Measurements from ENCODE around the gene IPO13.
A peak's percentile ranks its signal among the peaks of the same experiment; 100 is the strongest.

Gene IPO13

GRCh38 chr1:43949678-43950077 lies 2.9 kb downstream of the IPO13 start:
- DNase-seq (ENCODE audit: low read depth): no peak

GRCh38 chr1:43951021-43951985 lies 4.6 kb downstream of the IPO13 start:
- DNase-seq (ENCODE audit: low read depth): no peak

GRCh38 chr1:43952731-43953346 lies 6.1 kb downstream of the IPO13 start:
- no peak for DNase-seq (ENCODE audit: low read depth)

- DNase-seq (ENCODE audit: low read depth): no peak
Observed at GRCh38 chr1:43953361-43953760, 6.6 kb downstream of the IPO13 start.

- DNase-seq (ENCODE audit: low read depth): no peak
Observed at GRCh38 chr1:43954036-43954435, 7.3 kb downstream of the IPO13 start.

GRCh38 chr1:43956234-43956633 lies 9.5 kb downstream of the IPO13 start:
- no peak for DNase-seq (ENCODE audit: low read depth)

- no peak for DNase-seq (ENCODE audit: low read depth)
Observed at GRCh38 chr1:43957407-43958040, 10.8 kb downstream of the IPO13 start.

GRCh38 chr1:43958351-43959255 lies 11.9 kb downstream of the IPO13 start:
- DNase-seq (ENCODE audit: low read depth): no peak

- DNase-seq (ENCODE audit: low read depth): no peak
Observed at GRCh38 chr1:43960798-43961197, 14.0 kb downstream of the IPO13 start.

- no peak for DNase-seq (ENCODE audit: low read depth)
Observed at GRCh38 chr1:43961692-43962091, 14.9 kb downstream of the IPO13 start.

- DNase-seq (ENCODE audit: low read depth): no peak
Observed at GRCh38 chr1:43962324-43962723, 15.6 kb downstream of the IPO13 start.

- DNase-seq (ENCODE audit: low read depth): no peak
Observed at GRCh38 chr1:43963006-43963405, 16.3 kb downstream of the IPO13 start.

GRCh38 chr1:43963890-43964289 lies 17.1 kb downstream of the IPO13 start:
- no peak for DNase-seq (ENCODE audit: low read depth)

GRCh38 chr1:43965316-43965715 lies 18.6 kb downstream of the IPO13 start:
- no peak for DNase-seq (ENCODE audit: low read depth)

- no peak for DNase-seq (ENCODE audit: low read depth)
Observed at GRCh38 chr1:43968348-43968948, 21.7 kb downstream of the IPO13 start.

GRCh38 chr1:43969416-43969745 lies 22.6 kb downstream of the IPO13 start:
- DNase-seq (ENCODE audit: low read depth): no peak

GRCh38 chr1:43969746-43970466 lies 23.2 kb downstream of the IPO13 start, which contains the start of gene DPH2:
Gene DPH2, plus strand, starts transcription at chr1:43970010. Its CDS starts 166 bp downstream, at chr1:43970176.
- DNase-seq (ENCODE audit: low read depth): peak; percentile 94

GRCh38 chr1:43970502-43970901 lies 23.8 kb downstream of the IPO13 start:
- no peak for DNase-seq (ENCODE audit: low read depth)

GRCh38 chr1:43970911-43971310 lies 24.2 kb downstream of the IPO13 start:
- DNase-seq (ENCODE audit: low read depth): no peak

GRCh38 chr1:43971336-43971980 lies 24.7 kb downstream of the IPO13 start:
- no peak for DNase-seq (ENCODE audit: low read depth)
